Liver (tissue), 9 donors: Measurements from ENCODE around the gene SEMA4D. TPM values are rescaled to one million over a fixed set of nuclear protein-coding genes. Genes with fewer than 3 reads are reported as not detected.

ENCODE experiments used
- DNase-seq: peaks from one replicate; pipeline ENCODE4 v3.0.0-alpha.2; 2017; ENCODE audit warnings: low spot score
- H3K27ac ChIP-seq, 2 donors: one replicate each; pipeline ENCODE4 v1.7.0; 2013; ENCODE audit warnings: inconsistent platforms in 2 of 2, low read length in 2 of 2, control low read depth in 1 of 2, low read depth in 1 of 2, mild to moderate bottlenecking in 1 of 2
- H3K27me3 ChIP-seq, 4 donors: one replicate each; pipeline versions ENCODE4 v1.6.1 to v1.7.0; 2013; ENCODE audit warnings: low read length in 3 of 4, inconsistent platforms in 1 of 4, mild to moderate bottlenecking in 1 of 4, moderate library complexity in 1 of 4; ENCODE audit not compliant: control insufficient read depth in 4 of 4, insufficient read depth in 4 of 4
- H3K36me3 ChIP-seq, 4 donors: one replicate each; pipeline versions ENCODE4 v1.6.1 to v1.7.0; 2013; ENCODE audit warnings: low read length in 3 of 4, mild to moderate bottlenecking in 3 of 4, low read depth in 1 of 4, moderate library complexity in 1 of 4; ENCODE audit not compliant: control insufficient read depth in 4 of 4, insufficient read depth in 3 of 4
- H3K4me1 ChIP-seq, 4 donors: one replicate each; pipeline versions ENCODE4 v1.6.1 to v1.7.0; 2013; ENCODE audit warnings: low read length in 3 of 4, mild to moderate bottlenecking in 3 of 4, moderate library complexity in 1 of 4; ENCODE audit not compliant: control insufficient read depth in 4 of 4, insufficient read depth in 4 of 4
- H3K4me3 ChIP-seq, 3 donors: one replicate each; pipeline versions ENCODE4 v1.6.1 to v1.7.0; 2013; ENCODE audit warnings: low read length in 3 of 3, control low read depth in 1 of 3, low read depth in 1 of 3, mild to moderate bottlenecking in 1 of 3
- H3K9ac ChIP-seq, 2 donors: one replicate each; pipeline ENCODE4 v1.7.0; 2013; ENCODE audit warnings: low read length in 2 of 2, mild to moderate bottlenecking in 2 of 2, moderate library complexity in 2 of 2, control low read depth in 1 of 2, low read depth in 1 of 2
- H3K9me3 ChIP-seq, 4 donors: one replicate each; pipeline versions ENCODE4 v1.6.1 to v1.7.0; 2013; ENCODE audit warnings: low read length in 3 of 4; ENCODE audit not compliant: control insufficient read depth in 4 of 4
- ATF3 ChIP-seq: IDR thresholded peaks from 2 replicates; pipeline ENCODE4 v1.6.1; 2016; ENCODE audit warnings: antibody characterized with exemption
- FOXA2 ChIP-seq: IDR thresholded peaks from 2 replicates; pipeline ENCODE4 v1.6.1; 2016; ENCODE audit warnings: antibody characterized with exemption
- GABPA ChIP-seq, 2 donors: IDR thresholded peaks in 1 of 2; conservative IDR thresholded peaks in 1 of 2; 2 replicates each; pipeline ENCODE4 v1.6.1; 2016; ENCODE audit warnings: antibody characterized with exemption in 2 of 2, mild to moderate bottlenecking in 1 of 2, moderate library complexity in 1 of 2
- HNF4A ChIP-seq, 2 donors: conservative IDR thresholded peaks; 2 replicates each; pipeline ENCODE4 v1.6.1; 2016; ENCODE audit warnings: antibody characterized with exemption in 2 of 2, mild to moderate bottlenecking in 2 of 2
- HNF4G ChIP-seq: IDR thresholded peaks from 2 replicates; pipeline ENCODE4 v1.6.1; 2016; ENCODE audit warnings: antibody characterized with exemption
- RAD21 ChIP-seq, 2 donors: IDR thresholded peaks; 2 replicates each; pipeline ENCODE4 v1.6.1; 2016; ENCODE audit warnings: antibody characterized with exemption in 2 of 2, mild to moderate bottlenecking in 2 of 2
- RXRA ChIP-seq, 2 donors: IDR thresholded peaks; 2 replicates each; pipeline ENCODE4 v1.6.1; 2017 to 2018; ENCODE audit warnings: antibody characterized with exemption in 2 of 2, mild to moderate bottlenecking in 1 of 2
- TAF1 ChIP-seq: conservative IDR thresholded peaks from 2 replicates; pipeline ENCODE4 v1.6.1; 2016; ENCODE audit warnings: antibody characterized with exemption, mild to moderate bottlenecking
- YY1 ChIP-seq: IDR thresholded peaks from 2 replicates; pipeline ENCODE4 v1.6.1; 2016; ENCODE audit warnings: antibody characterized with exemption, mild to moderate bottlenecking
- ZBTB33 ChIP-seq: IDR thresholded peaks from 2 replicates; pipeline ENCODE4 v1.6.1; 2016; ENCODE audit warnings: antibody characterized with exemption
- WGBS: extraction: QIAGEN DNeasy Blood & Tissue Kit; methylation state at CpG from one replicate; pipeline ENCODE4 v1.1.7; 2013; 5-methylcytosine and 5-hydroxymethylcytosine counted together
- polyA plus RNA-seq, 2 donors: library from polyadenylated mRNA; stranded (reverse) in 1 of 2; unstranded in 1 of 2; fragments of 200-250 nt in 1 of 2; fragments of >200 nt in 1 of 2; fragmentation: Nextera tagmentation in 1 of 2; extraction: Ambion mirVana in 1 of 2; gene quantifications; one replicate each; pipeline versions ENCODE4 v1.2.1 to v1.2.3, GENCODE V29; 2013 to 2015
- total RNA-seq, 2 donors: library from RNA; depleted of rRNA; stranded (reverse); fragments of >200 nt; gene quantifications; one replicate each; pipeline ENCODE4 v1.2.3, GENCODE V29; 2014
- TF ChIP-seq, protein P1 (sequence below): IDR thresholded peaks from 2 replicates; pipeline ENCODE4 v1.6.1; 2016; ENCODE audit warnings: antibody characterized with exemption, mild to moderate bottlenecking
- donor health status: healthy.
- donor health status: healthy.
- donor health status: healthy.
- donor health status: healthy.
- donor health status: healthy.

SEMA4D gene
- total and polyA plus RNA-seq, 4 donors = 1.4 to 12.0 (median 4.1) TPM

DNA sequence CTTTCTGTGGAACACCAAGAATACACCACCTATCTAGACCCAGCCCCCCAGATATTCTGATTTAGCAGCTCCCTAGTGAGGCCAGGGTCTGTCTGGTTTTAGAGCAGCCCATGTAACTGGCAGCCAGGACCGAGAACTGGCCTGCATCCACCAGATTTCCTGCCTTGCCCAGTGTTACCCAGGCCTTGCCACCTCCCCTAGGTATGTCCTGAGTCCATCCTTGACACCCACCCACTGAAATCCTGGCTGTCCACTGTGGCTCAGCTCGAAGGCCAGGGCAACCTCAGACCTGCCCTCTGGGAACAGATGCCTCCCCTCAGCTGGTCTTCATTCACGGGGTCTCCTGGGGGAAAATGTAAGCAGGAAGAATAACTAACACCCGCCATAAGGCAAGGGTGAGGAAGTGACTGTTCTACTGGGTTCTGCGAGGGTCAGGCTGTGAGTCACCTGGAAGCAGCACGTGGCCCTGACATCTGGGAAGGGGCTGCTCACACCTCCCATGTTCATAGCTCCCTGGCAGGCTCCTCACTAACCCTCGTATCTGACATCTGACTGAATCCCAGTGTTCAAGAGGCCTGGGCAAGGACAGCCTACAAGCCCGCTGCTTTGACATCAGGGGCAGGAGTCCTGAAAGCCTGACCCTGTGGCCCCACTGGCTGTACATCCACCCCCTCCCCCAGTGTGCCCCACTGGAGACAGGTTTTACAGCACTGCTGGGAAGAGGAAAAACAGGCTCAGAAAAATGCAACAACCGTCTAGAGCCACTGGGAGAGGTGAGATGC lies 72.7 kb downstream of the SEMA4D start:
- DNase-seq = no peak
- no peak for TF ChIP-seq HNF4A (conservative IDR thresholded peaks at IDR 0.05)
- TF ChIP-seq RAD21 (IDR thresholded peaks at IDR 0.05) = no peak
- no peak for TF ChIP-seq GABPA (IDR thresholded peaks at IDR 0.05 in 1 of 2, conservative IDR thresholded peaks at IDR 0.05 in 1 of 2)
- TF ChIP-seq ZBTB33 = no peak
- no peak for TF ChIP-seq TAF1
- no peak for TF ChIP-seq FOXA2
- Histone ChIP-seq H3K9ac (no peak overlapping the region), H3K4me3 (no peak overlapping the region), H3K27ac (no peak overlapping the region), H3K27me3 (no peaks in the 10 kb centered on the region), H3K36me3 (no peaks in the 10 kb centered on the region), H3K9me3 (no peaks in the 10 kb centered on the region), H3K4me1 (no peaks in the 10 kb centered on the region)
- 69% methylated on average over 9 of the region's 9 CpGs for WGBS

GRCh38 chr9:89422151-89422975 lies 75.5 kb downstream of the SEMA4D start:
- no peaks in the 10 kb centered on the region for H3K36me3 ChIP-seq
- H3K9ac ChIP-seq = no peak overlapping the region
- H3K27me3 ChIP-seq = no peaks in the 10 kb centered on the region
- TF ChIP-seq RXRA (IDR thresholded peaks at IDR 0.05) (no peak), YY1 (no peak), GABPA (IDR thresholded peaks at IDR 0.05 in 1 of 2, conservative IDR thresholded peaks at IDR 0.05 in 1 of 2) (no peak), ATF3 (no peak), HNF4A (conservative IDR thresholded peaks at IDR 0.05) (no peak), TAF1 (no peak), RAD21 (IDR thresholded peaks at IDR 0.05) (no peak), FOXA2 (no peak), HNF4G (no peak)
- TF ChIP-seq, protein P1, sequence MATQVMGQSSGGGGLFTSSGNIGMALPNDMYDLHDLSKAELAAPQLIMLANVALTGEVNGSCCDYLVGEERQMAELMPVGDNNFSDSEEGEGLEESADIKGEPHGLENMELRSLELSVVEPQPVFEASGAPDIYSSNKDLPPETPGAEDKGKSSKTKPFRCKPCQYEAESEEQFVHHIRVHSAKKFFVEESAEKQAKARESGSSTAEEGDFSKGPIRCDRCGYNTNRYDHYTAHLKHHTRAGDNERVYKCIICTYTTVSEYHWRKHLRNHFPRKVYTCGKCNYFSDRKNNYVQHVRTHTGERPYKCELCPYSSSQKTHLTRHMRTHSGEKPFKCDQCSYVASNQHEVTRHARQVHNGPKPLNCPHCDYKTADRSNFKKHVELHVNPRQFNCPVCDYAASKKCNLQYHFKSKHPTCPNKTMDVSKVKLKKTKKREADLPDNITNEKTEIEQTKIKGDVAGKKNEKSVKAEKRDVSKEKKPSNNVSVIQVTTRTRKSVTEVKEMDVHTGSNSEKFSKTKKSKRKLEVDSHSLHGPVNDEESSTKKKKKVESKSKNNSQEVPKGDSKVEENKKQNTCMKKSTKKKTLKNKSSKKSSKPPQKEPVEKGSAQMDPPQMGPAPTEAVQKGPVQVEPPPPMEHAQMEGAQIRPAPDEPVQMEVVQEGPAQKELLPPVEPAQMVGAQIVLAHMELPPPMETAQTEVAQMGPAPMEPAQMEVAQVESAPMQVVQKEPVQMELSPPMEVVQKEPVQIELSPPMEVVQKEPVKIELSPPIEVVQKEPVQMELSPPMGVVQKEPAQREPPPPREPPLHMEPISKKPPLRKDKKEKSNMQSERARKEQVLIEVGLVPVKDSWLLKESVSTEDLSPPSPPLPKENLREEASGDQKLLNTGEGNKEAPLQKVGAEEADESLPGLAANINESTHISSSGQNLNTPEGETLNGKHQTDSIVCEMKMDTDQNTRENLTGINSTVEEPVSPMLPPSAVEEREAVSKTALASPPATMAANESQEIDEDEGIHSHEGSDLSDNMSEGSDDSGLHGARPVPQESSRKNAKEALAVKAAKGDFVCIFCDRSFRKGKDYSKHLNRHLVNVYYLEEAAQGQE = no peak
- WGBS = 87% methylated on average over 16 of the region's 16 CpGs
- H3K9me3 ChIP-seq = no peaks in the 10 kb centered on the region
- no peak overlapping the region for H3K4me3 ChIP-seq
- H3K27ac ChIP-seq = no peak overlapping the region
- no peaks in the 10 kb centered on the region for H3K4me1 ChIP-seq
- DNase-seq = no peak
